Fibroblast of lung (primary cell): ENCODE data around the gene GRIK4.

Experiments used
- EZH2 ChIP-seq: IDR thresholded peaks from 2 replicates; pipeline ENCODE4 v1.5.1; 2012; ENCODE audit warnings: low read length, control low read depth, mild to moderate bottlenecking; ENCODE audit errors: missing control alignments
- TF ChIP-seq, protein P1 (sequence below), 2 donors: IDR thresholded peaks in 1 of 2; conservative IDR thresholded peaks in 1 of 2; 1 replicate in 1 of 2; 2 replicates in 1 of 2; pipeline ENCODE4 v1.5.1; 2011 to 2012; ENCODE audit warnings: low read length in 2 of 2, control low read depth in 1 of 2, inconsistent platforms in 1 of 2, low read depth in 1 of 2, mild to moderate bottlenecking in 1 of 2

DNA sequence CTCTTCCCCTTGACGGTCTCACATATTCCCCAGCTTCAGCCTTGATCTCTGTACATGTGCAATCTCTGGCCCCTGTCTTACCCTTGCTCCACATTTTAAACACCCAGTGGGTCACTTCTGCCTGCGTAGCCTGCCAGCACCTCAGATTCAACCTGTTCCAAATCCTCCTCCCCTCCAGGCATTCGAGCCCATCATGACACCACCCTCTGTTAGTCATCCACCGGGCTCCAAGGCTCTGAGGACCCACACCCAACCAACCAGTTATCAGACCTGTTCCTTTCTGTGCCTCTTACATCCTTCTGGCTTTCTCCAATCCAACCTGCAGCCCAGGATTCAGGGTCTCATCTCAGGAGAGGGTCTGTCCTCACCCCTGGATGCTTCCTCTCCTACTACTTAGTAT lies 392.6 kb downstream of the GRIK4 start:
- TF ChIP-seq, protein P1, sequence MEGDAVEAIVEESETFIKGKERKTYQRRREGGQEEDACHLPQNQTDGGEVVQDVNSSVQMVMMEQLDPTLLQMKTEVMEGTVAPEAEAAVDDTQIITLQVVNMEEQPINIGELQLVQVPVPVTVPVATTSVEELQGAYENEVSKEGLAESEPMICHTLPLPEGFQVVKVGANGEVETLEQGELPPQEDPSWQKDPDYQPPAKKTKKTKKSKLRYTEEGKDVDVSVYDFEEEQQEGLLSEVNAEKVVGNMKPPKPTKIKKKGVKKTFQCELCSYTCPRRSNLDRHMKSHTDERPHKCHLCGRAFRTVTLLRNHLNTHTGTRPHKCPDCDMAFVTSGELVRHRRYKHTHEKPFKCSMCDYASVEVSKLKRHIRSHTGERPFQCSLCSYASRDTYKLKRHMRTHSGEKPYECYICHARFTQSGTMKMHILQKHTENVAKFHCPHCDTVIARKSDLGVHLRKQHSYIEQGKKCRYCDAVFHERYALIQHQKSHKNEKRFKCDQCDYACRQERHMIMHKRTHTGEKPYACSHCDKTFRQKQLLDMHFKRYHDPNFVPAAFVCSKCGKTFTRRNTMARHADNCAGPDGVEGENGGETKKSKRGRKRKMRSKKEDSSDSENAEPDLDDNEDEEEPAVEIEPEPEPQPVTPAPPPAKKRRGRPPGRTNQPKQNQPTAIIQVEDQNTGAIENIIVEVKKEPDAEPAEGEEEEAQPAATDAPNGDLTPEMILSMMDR (conservative IDR thresholded peaks at IDR 0.05 in 1 of 2, IDR thresholded peaks at IDR 0.05 in 1 of 2; ENCODE audit: low read depth in 1 of 2, low read length in 2 of 2), result no peak
- TF ChIP-seq EZH2, result no peak
